GM12878 (cell line): ENCODE measurements around the gene SMIM27. TPM values are rescaled to one million over a fixed set of nuclear protein-coding genes. Genes with fewer than 3 reads are reported as not detected.
A peak's percentile ranks its signal among the peaks of the same experiment; 100 is the strongest.
"Not testable (repeated sequence)": the region's sequence is repeated elsewhere in the genome, so short reads cannot be mapped to it uniquely, and the experiment has no call there.

Experiments
- ATAC-seq: fragments of 200-7000 bp; cut with Tn5 transposase; 3 replicates; pipeline ENCODE4 v1.9.1; 2020; ENCODE audit warnings: mild to moderate bottlenecking, moderate library complexity
- BruUV-seq: library from RNA; stranded (reverse); fragments of 400-500 nt; replicated peaks from 2 replicates; lab custom pipeline; 2021; lab: Mats Ljungman, UMichigan
- CTCF ChIA-PET: fragments of 300-600 bp; sonication (Branson Sonifier 250); formaldehyde crosslinking; extraction: SDS; loops from one replicate; lab custom pipeline; 2021; ENCODE audit warnings: inconsistent platforms; lab: Yijun Ruan, JAX
- POLR2A ChIA-PET: fragments of 350-600 bp; formaldehyde crosslinking; extraction: SDS; loops from one replicate; lab custom pipeline; 2021; ENCODE audit warnings: inconsistent platforms; lab: Charles Lee
- RAD21 ChIA-PET: fragments of 300-600 bp; sonication (Branson Sonifier 250); formaldehyde crosslinking; loops from one replicate; lab custom pipeline; 2023; ENCODE audit warnings: antibody characterized with exemption; ENCODE audit not compliant: unreplicated experiment; lab: Charles Lee
- SMC1A ChIA-PET: fragments of 300-600 bp; sonication (Branson Sonifier 250); formaldehyde crosslinking; loops from one replicate; lab custom pipeline; 2023; ENCODE audit not compliant: unreplicated experiment, uncharacterized antibody; lab: Charles Lee
- DNase-seq: peaks from one replicate; pipeline ENCODE4 v3.0.0-alpha.2; 2011; ENCODE audit warnings: low read depth, low spot score
- FAIRE-seq: peaks from 3 replicates; lab custom pipeline; 2011; peaks lifted over from hg19 to GRCh38; lab: Jason Lieb, UNC
- H2AFZ ChIP-seq: 2 replicates; pipeline ENCODE4 v1.6.0; 2011; ENCODE audit warnings: low read depth, low read length, control low read depth; ENCODE audit not compliant: control insufficient read depth
- H3K27ac ChIP-seq: 2 replicates; pipeline ENCODE4 v1.5.1; 2011; ENCODE audit warnings: control low read depth; ENCODE audit not compliant: control insufficient read depth, insufficient read depth
- H3K27me3 ChIP-seq, 2 experiments: replicated peaks in 1 of 2; 2 replicates each; pipeline versions ENCODE4 v1.6.0 to v1.6.1; 2011; ENCODE audit warnings: low read length in 1 of 2; ENCODE audit not compliant: control insufficient read depth in 2 of 2, insufficient read depth in 2 of 2
- H3K36me3 ChIP-seq, 2 experiments: 2 replicates each; pipeline ENCODE4 v1.5.1; 2011; ENCODE audit warnings: low read length in 1 of 2; ENCODE audit not compliant: control insufficient read depth in 2 of 2, insufficient read depth in 2 of 2
- H3K4me1 ChIP-seq: 2 replicates; pipeline ENCODE4 v1.6.1; 2011; ENCODE audit warnings: mild to moderate bottlenecking, low read length, moderate library complexity, mixed read lengths; ENCODE audit not compliant: control insufficient read depth, insufficient read depth
- H3K4me2 ChIP-seq: 2 replicates; pipeline ENCODE4 v1.6.0; 2011; ENCODE audit warnings: control low read depth; ENCODE audit not compliant: control insufficient read depth, insufficient read depth
- H3K4me3 ChIP-seq: fragments of 200-600 bp; sonication (generic); 2 replicates; pipeline ENCODE4 v1.5.1; 2016
- H3K79me2 ChIP-seq: 2 replicates; pipeline ENCODE4 v1.6.0; 2011; ENCODE audit warnings: low read length; ENCODE audit not compliant: control insufficient read depth, insufficient read depth
- H3K9ac ChIP-seq: 2 replicates; pipeline ENCODE4 v1.8.0; 2011; ENCODE audit warnings: low read length, control low read depth, mixed read lengths; ENCODE audit not compliant: control insufficient read depth, insufficient read depth
- H3K9me3 ChIP-seq: replicated peaks from 3 replicates; pipeline ENCODE4 v1.5.1; 2011; ENCODE audit warnings: mild to moderate bottlenecking, low read length; ENCODE audit not compliant: control insufficient read depth, insufficient read depth
- H4K20me1 ChIP-seq: 2 replicates; pipeline ENCODE4 v1.6.0; 2011; ENCODE audit not compliant: control insufficient read depth, insufficient read depth
- BACH1 ChIP-seq: fragments of 450-650 bp; IDR thresholded peaks from 2 replicates; pipeline ENCODE4 v1.6.1; 2017; ENCODE audit warnings: mild to moderate bottlenecking, borderline replicate concordance
- RAD51 ChIP-seq: fragments of 450-650 bp; IDR thresholded peaks from 2 replicates; pipeline ENCODE4 v1.6.1; 2016; ENCODE audit warnings: moderate library complexity, mild to moderate bottlenecking, inconsistent platforms
- SIX5 ChIP-seq: IDR thresholded peaks from 2 replicates; pipeline ENCODE4 v1.6.1; 2011; ENCODE audit warnings: mild to moderate bottlenecking, low read depth, low read length, moderate library complexity; ENCODE audit not compliant: severe bottlenecking
- SPI1 ChIP-seq: IDR thresholded peaks from 2 replicates; pipeline ENCODE4 v1.6.1; 2011; ENCODE audit warnings: low read depth, mild to moderate bottlenecking, low read length, moderate library complexity, borderline replicate concordance; ENCODE audit not compliant: insufficient read depth
- WGBS: methylation state at CpG from one replicate; pipeline ENCODE4 v1.1.6; 2016; ENCODE audit warnings: low lambda C conversion rate; ENCODE audit not compliant: insufficient replicate concordance, insufficient coverage; ENCODE audit errors: missing lambda C conversion rate; 5-methylcytosine and 5-hydroxymethylcytosine counted together
- in situ Hi-C: fragments of 300-500 bp; cut with MboI; formaldehyde crosslinking; loops from 9 replicates; pipeline ENCODE4 v1.14.3; 2018; ENCODE audit warnings: mixed read lengths
- intact Hi-C: fragments of 100-400 bp; cut with micrococcal nuclease; formaldehyde crosslinking; loops from one replicate; pipeline ENCODE4 v1.14.2; 2022; ENCODE audit not compliant: unreplicated experiment
- polyA plus RNA-seq, 11 experiments: library from polyadenylated mRNA; depleted of rRNA in 4 of 11; unstranded in 6 of 11; stranded (reverse) in 5 of 11; fragments of >200 nt; fragmentation: Nextera tagmentation in 4 of 11; fragmentation: Illumina TruSeq in 1 of 11; extraction: Ambion mirVana in 4 of 11; extraction: Trizol in 1 of 11; gene quantifications; 1 replicate in 1 of 11; 2 replicates in 10 of 11; pipeline versions ENCODE4 v1.2.1 to v1.2.3, GENCODE V29; 2011 to 2016; ENCODE audit warnings: inconsistent platforms in 2 of 11, missing spikeins in 2 of 11, low read depth in 1 of 11
- total RNA-seq, 4 experiments: library from RNA; depleted of rRNA in 3 of 4; stranded (reverse); fragments of >200 nt in 3 of 4; fragmentation: Illumina TruSeq in 1 of 4; extraction: Trizol in 1 of 4; gene quantifications; 2 replicates each; pipeline versions ENCODE4 v1.2.1 to v1.2.3, GENCODE V29; 2013 to 2021
- TF ChIP-seq, protein P1 (sequence below): IDR thresholded peaks from 2 replicates; pipeline ENCODE4 v1.6.1; 2012; ENCODE audit warnings: low read length, inconsistent platforms
- TF ChIP-seq, protein P2 (sequence below), 3 experiments: IDR thresholded peaks in 2 of 3; conservative IDR thresholded peaks in 1 of 3; 2 replicates each; pipeline ENCODE4 v1.5.1; 2011; ENCODE audit warnings: low read depth in 3 of 3, low read length in 3 of 3, mild to moderate bottlenecking in 3 of 3, control low read depth in 2 of 3, moderate library complexity in 2 of 3, inconsistent platforms in 1 of 3, mixed read lengths in 1 of 3; ENCODE audit not compliant: control insufficient read depth in 2 of 3, insufficient read depth in 1 of 3; ENCODE audit errors: extremely low read depth in 1 of 3

The SMIM27 gene
- total and polyA plus RNA-seq, 10 of the 15 experiments (the other 5 are each of a cell fraction or from before 2014, with no cell fraction given): 12.2 to 47.3 (median 26.5) TPM

GRCh38 chr9:32548213-32548612 is 3.9 kb upstream of the SMIM27 start:
- POLR2A ChIA-PET: interaction anchor here (0.7 kb wide), 1 partner anchor 8 kb away, joined by 4 read pairs; no protein-coding TSS in a partner anchor
- ATAC-seq, H2AFZ ChIP-seq, H3K4me2 ChIP-seq, H3K9me3 ChIP-seq, BruUV-seq, in situ Hi-C loops, SMC1A ChIA-PET, H4K20me1 ChIP-seq, H3K4me1 ChIP-seq, H3K9ac ChIP-seq, H3K27ac ChIP-seq, DNase-seq, H3K4me3 ChIP-seq, H3K27me3 ChIP-seq, intact Hi-C loops, FAIRE-seq: not testable (repeated sequence)
- Histone ChIP-seq H3K79me2 (peaks cover 66% of the 10 kb centered on the region), H3K36me3 (peaks cover 0 to 11% of the 10 kb centered on the region in 2 experiments; a peak in 2 of 4 replicates)
- CTCF ChIA-PET: interaction anchor here (1.2 to 3.1 kb wide), 2 partner anchors 26 to 170 kb away, joined by 3 to 22 read pairs; no protein-coding TSS in a partner anchor
- 97% methylated on average over 20 of the region's 20 CpGs for WGBS
- RAD21 ChIA-PET: interaction anchor here (3.8 kb wide), 1 partner anchor 22 kb away, joined by 23 read pairs; the partner anchor contains the start of gene RIGI

DNA sequence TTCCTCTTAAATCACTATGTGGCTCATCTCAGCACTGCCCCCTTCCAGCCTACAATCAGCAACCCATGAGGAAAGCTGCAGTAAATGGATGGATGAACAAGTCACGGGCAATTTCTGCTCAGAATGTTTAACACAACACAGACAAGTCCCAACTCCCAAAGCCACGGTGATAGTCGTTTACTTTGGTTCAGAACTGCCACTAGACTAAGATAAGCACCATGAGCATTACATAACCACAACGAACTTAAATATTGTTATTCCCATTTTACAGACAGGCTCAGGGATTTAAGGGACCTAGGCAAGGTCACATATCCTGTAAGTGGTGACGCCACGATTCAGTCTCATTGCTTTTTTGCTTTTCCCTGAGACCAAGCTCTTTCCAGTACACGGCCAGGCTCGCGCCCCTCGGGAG is 2.0 kb upstream of the SMIM27 start:
- SMC1A ChIA-PET: interaction anchor here (0.7 to 4.0 kb wide), 6 partner anchors 9 to 171 kb away, joined by 3 to 29 read pairs (median 3); partner anchors contain the start of genes NDUFB6 and RIGI
- ATAC-seq: no peak
- Histone ChIP-seq H2AFZ (peak overlapping the region; percentile 22), H3K27me3 (no peaks in the 10 kb centered on the region), H4K20me1 (no peaks in the 10 kb centered on the region), H3K4me3 (peak overlapping the region; percentile 83), H3K4me1 (peaks cover 8% of the 10 kb centered on the region), H3K4me2 (peak overlapping the region; percentile 82), H3K36me3 (0 out of 4 replicates have a peak, but pooled peaks cover 0 to 3% of the 10 kb centered on the region in 2 experiments), H3K9me3 (no peaks in the 10 kb centered on the region; the same call in 2 of the 3 replicates), H3K9ac (peak overlapping the region; percentile 71), H3K79me2 (peaks cover 62% of the 10 kb centered on the region), H3K27ac (peak overlapping the region; percentile 57)
- FAIRE-seq: no peak
- CTCF ChIA-PET: interaction anchor here (0.7 to 4.6 kb wide), 8 partner anchors 16 to 172 kb away, joined by 3 to 48 read pairs (median 6); partner anchors contain the start of genes NDUFB6 and RIGI
- no peak for DNase-seq
- in situ Hi-C loops (no loop called here), intact Hi-C loops (no loop called here)
- TF ChIP-seq SPI1: no peak
- TF ChIP-seq, protein P1, sequence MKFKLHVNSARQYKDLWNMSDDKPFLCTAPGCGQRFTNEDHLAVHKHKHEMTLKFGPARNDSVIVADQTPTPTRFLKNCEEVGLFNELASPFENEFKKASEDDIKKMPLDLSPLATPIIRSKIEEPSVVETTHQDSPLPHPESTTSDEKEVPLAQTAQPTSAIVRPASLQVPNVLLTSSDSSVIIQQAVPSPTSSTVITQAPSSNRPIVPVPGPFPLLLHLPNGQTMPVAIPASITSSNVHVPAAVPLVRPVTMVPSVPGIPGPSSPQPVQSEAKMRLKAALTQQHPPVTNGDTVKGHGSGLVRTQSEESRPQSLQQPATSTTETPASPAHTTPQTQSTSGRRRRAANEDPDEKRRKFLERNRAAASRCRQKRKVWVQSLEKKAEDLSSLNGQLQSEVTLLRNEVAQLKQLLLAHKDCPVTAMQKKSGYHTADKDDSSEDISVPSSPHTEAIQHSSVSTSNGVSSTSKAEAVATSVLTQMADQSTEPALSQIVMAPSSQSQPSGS: no peak
- TF ChIP-seq, protein P2, sequence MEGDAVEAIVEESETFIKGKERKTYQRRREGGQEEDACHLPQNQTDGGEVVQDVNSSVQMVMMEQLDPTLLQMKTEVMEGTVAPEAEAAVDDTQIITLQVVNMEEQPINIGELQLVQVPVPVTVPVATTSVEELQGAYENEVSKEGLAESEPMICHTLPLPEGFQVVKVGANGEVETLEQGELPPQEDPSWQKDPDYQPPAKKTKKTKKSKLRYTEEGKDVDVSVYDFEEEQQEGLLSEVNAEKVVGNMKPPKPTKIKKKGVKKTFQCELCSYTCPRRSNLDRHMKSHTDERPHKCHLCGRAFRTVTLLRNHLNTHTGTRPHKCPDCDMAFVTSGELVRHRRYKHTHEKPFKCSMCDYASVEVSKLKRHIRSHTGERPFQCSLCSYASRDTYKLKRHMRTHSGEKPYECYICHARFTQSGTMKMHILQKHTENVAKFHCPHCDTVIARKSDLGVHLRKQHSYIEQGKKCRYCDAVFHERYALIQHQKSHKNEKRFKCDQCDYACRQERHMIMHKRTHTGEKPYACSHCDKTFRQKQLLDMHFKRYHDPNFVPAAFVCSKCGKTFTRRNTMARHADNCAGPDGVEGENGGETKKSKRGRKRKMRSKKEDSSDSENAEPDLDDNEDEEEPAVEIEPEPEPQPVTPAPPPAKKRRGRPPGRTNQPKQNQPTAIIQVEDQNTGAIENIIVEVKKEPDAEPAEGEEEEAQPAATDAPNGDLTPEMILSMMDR (IDR thresholded peaks at IDR 0.05 in 2 of 3, conservative IDR thresholded peaks at IDR 0.05 in 1 of 3; ENCODE audit: control insufficient read depth in 2 of 3, extremely low read depth in 1 of 3, insufficient read depth in 1 of 3, low read depth in 3 of 3, low read length in 3 of 3): peak in 1 of 3 experiments; percentile 11; a peak in 1 of 6 replicates
- TF ChIP-seq SIX5: no peak
- no peak for TF ChIP-seq BACH1
- no peak for TF ChIP-seq RAD51
- POLR2A ChIA-PET: interaction anchor here (0.8 to 2.8 kb wide), 7 partner anchors 8 to 474 kb away, joined by 3 to 19 read pairs (median 4); partner anchors contain the start of genes DNAJA1 and RIGI
- BruUV-seq: TSS peak; percentile 38
- RAD21 ChIA-PET: interaction anchor here (0.7 to 4.7 kb wide), 7 partner anchors 23 to 476 kb away, joined by 3 to 51 read pairs (median 5); partner anchors contain the start of genes NDUFB6 and RIGI
- 1% methylated on average over 10 of the region's 10 CpGs for WGBS
